GM18508 (cell line): Measurements from ENCODE around the gene WDR54.

Experiments used
- ATAC-seq: cut with Tn5 transposase; IDR thresholded peaks from one replicate; pipeline ENCODE4 v1.9.1; 2021; ENCODE audit warnings: moderate number of reproducible peaks; ENCODE audit not compliant: insufficient read depth, unreplicated experiment

Gene WDR54

DNA sequence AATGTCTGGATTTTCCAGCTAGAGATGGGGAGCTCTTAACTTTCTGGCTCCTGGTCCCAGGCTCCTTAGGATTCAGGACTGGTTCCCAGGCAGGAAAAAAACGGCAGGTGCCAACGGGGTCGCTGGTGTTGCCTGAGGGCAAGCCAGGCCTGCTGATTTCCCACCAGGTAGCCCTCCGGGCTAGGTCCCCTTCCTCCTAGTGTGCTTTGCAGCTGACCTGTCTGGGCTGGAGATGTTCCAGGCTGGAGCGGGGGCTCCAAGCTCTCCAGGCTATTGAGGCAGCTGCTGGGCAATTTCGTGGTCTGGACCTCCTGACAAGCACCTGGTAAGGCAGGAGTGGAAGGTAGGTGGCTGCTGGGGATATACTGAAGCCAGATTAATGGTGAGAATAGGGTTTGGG, 53.0 kb downstream of the WDR54 start:
- ATAC-seq: no peak

DNA sequence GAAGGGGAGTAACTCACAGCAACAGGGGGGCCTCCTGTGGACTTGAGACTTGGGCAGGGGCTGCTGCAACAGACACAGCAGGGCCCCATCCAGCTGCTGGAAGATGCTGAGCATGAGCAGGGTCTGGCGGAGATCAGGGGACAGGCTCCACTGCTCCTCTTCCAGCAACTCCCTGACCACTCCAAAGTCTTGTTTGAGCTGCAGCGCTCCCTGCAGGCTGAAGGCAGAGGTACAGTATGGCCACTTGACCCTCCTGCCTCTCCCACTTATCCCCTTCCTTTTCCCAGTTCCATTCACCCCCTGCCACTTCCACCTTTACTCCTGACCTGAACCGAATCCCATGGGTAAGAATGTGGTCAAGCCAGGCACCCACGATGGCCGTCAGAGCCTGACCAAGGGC, 53.4 kb downstream of the WDR54 start:
- ATAC-seq: no peak
